Panc1 (cell line): ENCODE measurements around the gene TRABD2B.

ENCODE experiments used
- SIN3A ChIP-seq: IDR thresholded peaks from 2 replicates; pipeline ENCODE4 v1.6.1; 2012; ENCODE audit warnings: low read depth, mild to moderate bottlenecking, low read length, moderate library complexity, borderline replicate concordance; ENCODE audit not compliant: insufficient read depth
- TCF7L2 ChIP-seq: IDR thresholded peaks from 2 replicates; pipeline ENCODE4 v1.6.1; 2011; ENCODE audit warnings: mild to moderate bottlenecking, low read depth, low read length, inconsistent platforms
- TF ChIP-seq, protein P1 (sequence below): fragments of 450-650 bp; IDR thresholded peaks from 2 replicates; pipeline ENCODE4 v1.5.1; 2017; ENCODE audit warnings: mild to moderate bottlenecking
- TF ChIP-seq, protein P2 (sequence below), 2 experiments: IDR thresholded peaks; 2 replicates each; pipeline ENCODE4 v1.6.1; 2011 to 2012; ENCODE audit warnings: low read depth in 2 of 2, control low read depth in 1 of 2, low read length in 1 of 2, mild to moderate bottlenecking in 1 of 2, moderate library complexity in 1 of 2; ENCODE audit not compliant: insufficient read depth in 1 of 2

DNA sequence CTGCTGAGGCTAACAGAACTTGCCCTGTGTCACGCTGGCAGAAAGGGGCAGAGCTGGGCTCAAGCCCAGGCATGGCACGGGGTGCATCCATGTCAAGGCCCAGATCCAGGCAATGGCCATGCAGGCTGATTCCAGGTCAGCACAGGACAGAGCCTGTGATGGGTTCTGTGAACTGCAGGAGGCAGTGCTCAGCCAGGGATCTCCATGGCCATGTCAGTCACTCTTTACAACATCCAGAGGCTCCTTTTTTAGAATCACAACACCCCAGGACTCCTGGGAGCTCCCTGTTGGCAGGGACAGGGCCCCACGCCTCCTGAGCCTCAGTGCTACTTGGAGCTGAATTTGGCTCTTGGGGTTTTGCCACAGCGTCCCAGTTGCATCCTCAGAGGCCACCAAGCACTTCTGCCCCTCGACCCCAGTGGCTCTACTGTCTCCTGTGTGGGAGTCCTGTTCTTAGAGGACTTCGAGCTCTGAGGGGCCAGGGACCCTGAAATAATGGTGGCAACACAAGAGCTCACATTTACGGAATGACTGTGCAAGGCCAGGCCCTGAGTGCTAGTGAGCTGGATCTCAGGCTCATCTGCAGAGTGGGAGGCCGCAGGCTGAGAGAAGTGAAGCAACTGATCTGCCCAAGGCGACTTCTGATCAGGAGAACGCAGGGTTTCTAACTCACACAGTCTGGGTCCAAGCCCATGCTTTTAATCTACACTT is 211.5 kb downstream of the TRABD2B start:
- TF ChIP-seq, protein P1, sequence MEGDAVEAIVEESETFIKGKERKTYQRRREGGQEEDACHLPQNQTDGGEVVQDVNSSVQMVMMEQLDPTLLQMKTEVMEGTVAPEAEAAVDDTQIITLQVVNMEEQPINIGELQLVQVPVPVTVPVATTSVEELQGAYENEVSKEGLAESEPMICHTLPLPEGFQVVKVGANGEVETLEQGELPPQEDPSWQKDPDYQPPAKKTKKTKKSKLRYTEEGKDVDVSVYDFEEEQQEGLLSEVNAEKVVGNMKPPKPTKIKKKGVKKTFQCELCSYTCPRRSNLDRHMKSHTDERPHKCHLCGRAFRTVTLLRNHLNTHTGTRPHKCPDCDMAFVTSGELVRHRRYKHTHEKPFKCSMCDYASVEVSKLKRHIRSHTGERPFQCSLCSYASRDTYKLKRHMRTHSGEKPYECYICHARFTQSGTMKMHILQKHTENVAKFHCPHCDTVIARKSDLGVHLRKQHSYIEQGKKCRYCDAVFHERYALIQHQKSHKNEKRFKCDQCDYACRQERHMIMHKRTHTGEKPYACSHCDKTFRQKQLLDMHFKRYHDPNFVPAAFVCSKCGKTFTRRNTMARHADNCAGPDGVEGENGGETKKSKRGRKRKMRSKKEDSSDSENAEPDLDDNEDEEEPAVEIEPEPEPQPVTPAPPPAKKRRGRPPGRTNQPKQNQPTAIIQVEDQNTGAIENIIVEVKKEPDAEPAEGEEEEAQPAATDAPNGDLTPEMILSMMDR, result no peak
- TF ChIP-seq TCF7L2 (no peak), SIN3A (no peak)
- TF ChIP-seq, protein P2, sequence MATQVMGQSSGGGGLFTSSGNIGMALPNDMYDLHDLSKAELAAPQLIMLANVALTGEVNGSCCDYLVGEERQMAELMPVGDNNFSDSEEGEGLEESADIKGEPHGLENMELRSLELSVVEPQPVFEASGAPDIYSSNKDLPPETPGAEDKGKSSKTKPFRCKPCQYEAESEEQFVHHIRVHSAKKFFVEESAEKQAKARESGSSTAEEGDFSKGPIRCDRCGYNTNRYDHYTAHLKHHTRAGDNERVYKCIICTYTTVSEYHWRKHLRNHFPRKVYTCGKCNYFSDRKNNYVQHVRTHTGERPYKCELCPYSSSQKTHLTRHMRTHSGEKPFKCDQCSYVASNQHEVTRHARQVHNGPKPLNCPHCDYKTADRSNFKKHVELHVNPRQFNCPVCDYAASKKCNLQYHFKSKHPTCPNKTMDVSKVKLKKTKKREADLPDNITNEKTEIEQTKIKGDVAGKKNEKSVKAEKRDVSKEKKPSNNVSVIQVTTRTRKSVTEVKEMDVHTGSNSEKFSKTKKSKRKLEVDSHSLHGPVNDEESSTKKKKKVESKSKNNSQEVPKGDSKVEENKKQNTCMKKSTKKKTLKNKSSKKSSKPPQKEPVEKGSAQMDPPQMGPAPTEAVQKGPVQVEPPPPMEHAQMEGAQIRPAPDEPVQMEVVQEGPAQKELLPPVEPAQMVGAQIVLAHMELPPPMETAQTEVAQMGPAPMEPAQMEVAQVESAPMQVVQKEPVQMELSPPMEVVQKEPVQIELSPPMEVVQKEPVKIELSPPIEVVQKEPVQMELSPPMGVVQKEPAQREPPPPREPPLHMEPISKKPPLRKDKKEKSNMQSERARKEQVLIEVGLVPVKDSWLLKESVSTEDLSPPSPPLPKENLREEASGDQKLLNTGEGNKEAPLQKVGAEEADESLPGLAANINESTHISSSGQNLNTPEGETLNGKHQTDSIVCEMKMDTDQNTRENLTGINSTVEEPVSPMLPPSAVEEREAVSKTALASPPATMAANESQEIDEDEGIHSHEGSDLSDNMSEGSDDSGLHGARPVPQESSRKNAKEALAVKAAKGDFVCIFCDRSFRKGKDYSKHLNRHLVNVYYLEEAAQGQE (IDR thresholded peaks at IDR 0.05; ENCODE audit: insufficient read depth in 1 of 2, low read depth in 2 of 2, low read length in 1 of 2), result no peak
